Renal cortical epithelial cell (primary cell): ENCODE measurements around the gene STH. TPM values are rescaled to one million over a fixed set of nuclear protein-coding genes. Genes with fewer than 3 reads are reported as not detected.
"Not testable (repeated sequence)": the region's sequence is repeated elsewhere in the genome, so short reads cannot be mapped to it uniquely, and the experiment has no call there.

Experiments used
- DNase-seq: peaks from one replicate; pipeline ENCODE4 v3.0.0-alpha.2; 2011; ENCODE audit warnings: low read depth
- total RNA-seq: library from RNA; depleted of rRNA; stranded (reverse); fragments of >200 nt; gene quantifications from 2 replicates; pipeline ENCODE4 v1.2.3, GENCODE V29; 2014

Gene STH
- not detected in 2 replicates for total RNA-seq

GRCh38 chr17:45998987-45999899 lies at the start of gene STH:
Gene STH, plus strand, starts transcription at chr17:45999250. Its CDS starts 30 bp downstream, at chr17:45999280.
- DNase-seq: no peak

DNA sequence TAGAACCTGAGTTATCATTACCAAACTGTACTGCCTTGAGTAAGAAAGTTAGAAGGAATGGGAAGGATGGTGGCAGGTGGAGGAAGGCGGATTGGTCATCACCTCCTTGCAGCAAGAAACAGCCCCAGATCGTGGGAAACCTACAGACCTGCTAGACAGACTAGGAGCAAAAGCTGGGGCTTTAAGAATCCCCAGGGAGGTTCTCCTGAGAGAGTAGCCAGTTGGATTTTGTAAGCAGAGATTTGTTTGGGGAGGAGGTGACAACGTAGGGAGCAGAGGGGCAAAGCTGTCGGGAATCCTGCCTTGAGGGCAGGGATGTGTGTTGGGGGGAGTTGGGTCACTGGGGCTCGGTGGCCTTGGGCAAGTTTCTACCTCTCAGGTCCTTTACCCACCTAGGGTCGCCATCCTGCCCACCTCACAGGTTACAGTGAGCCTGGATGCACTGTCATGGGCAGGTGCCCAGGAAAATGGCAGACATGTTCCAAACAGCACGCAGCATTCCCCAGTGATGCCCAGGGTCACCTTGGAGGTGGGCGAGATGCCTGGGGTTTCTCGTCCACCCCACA lies 49.2 kb upstream of the STH start:
- no peak for DNase-seq

DNA sequence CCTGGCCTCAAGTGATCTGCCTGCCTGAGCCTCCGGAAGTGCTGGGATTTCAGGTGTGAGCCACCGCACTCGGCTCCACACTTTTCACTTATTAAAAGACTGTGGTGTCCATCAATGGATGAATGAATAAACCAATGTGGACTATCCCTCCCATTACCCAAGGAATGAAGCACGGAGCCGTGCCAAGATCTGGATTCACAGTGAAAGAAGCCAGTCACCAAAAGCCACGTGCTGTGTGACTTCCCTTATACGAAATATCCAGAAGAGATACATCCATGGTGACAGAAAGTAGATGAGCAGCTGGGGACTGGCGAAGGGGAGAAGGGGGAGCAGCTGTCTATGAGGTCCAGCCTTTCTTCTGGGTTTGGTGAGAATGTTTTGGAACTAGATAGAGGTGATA lies 48.2 kb upstream of the STH start:
- DNase-seq: no peak

- no peak for DNase-seq
These were observed 47.6 kb upstream of the STH start for GRCh38 chr17:45951403-45951802.

DNA sequence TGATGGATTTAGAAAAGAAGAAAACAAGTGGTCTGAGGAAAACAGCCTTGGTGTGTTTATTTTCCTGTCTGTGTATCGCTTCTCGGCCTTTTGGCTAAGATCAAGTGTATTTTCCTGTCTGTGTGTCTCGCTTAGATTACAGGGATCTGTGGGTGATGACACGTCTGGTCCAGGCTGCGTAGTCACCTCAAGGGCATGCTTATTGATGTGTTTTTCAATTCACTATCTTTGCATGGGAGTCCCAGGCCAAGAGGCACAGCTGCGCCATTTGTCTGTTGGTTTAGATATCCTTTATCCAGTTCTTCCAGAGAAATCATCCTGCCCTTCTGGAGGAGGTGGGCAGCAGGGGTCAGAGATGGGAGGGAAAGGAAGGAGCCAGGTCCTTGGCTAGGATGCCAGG lies 47.1 kb upstream of the STH start:
- DNase-seq: no peak

GRCh38 chr17:45952814-45953320 lies 46.2 kb upstream of the STH start:
- DNase-seq: no peak

DNA sequence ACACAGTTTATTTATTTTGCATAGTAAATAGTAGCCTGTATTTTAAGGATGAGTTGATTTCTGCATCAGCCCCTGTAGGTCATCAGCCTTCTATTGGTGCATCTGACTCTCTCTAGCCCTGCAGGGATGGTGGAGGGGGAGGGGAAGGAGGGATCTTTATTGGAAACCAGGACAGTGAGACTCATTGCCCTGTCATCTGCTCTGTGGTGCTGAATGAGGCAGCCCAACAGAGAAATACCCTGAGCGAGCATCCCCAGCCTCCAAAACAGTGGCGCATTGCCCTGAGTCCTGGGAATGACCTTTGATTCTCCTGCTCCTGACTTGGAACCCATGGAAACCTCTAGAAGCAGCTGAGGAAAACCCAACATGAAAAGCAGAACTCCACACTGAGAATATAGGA lies 45.5 kb upstream of the STH start:
- DNase-seq: no peak

DNA sequence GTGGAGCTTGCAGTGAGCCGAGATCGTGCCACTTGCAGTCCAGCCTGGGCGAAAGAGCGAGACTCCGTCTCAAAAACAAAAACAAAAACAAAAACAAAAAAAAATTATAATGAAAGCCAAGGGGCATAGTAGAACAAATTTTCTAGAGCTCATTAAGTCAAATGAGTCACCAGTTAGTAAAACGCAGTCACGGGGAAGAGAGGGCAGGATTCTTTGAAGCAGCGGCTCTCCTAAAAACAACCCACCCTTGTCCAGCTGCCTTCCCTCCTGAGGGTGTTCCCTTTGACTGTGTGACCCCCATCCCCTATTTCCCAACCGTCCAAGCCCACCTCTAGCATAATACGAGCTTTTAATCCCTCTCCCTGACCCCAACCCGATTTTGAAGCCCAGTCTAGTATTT lies 44.1 kb upstream of the STH start:
- peak; percentile 14 for DNase-seq

DNA sequence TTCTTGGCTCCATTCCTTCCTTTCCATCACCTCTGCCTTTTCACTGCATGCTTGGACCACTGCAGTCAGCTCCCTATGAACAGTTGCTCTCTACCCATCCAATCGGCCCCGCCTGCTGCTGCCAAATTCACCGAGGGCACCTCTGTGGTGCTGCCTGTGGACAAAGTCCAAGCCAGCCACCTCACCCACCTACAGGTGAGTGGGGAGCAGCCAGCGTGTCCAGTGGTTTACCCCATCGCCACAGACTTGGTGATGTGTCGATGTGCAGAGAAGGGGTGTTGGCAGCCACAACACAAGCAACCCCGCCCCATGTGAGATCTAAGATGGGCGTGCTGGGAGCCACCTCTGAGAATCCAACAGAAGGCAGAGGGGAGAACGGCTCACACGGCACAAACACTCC lies 43.7 kb upstream of the STH start:
- DNase-seq: no peak

DNA sequence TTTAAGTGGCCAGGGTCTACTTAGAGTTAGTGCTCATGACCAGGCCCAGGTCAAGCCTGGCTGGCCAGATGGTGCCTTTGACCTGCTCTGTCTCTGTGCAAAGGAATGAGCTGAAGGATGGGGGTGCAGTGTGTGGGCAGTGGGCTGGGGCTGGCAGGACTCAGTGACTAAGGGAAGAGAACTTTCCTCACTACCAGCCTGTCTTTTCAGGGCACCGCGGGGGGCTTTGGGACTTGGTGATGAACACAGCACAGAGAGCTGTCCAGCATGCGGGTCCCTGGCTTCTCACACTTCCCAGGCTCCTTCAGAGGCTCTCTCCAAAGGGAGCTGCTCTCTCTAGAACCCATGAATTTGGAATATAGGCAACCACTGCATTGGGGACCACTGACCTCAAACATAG lies 43.0 kb upstream of the STH start:
- DNase-seq: no peak

- not testable (repeated sequence) for DNase-seq
These were observed 42.3 kb upstream of the STH start for GRCh38 chr17:45956746-45957145.

- DNase-seq: no peak
These were observed 40.7 kb upstream of the STH start for GRCh38 chr17:45958307-45958706.

- DNase-seq: no peak
These were observed 39.9 kb upstream of the STH start for GRCh38 chr17:45958994-45959665.

GRCh38 chr17:45960311-45960710 lies 38.7 kb upstream of the STH start:
- DNase-seq: no peak

- DNase-seq: no peak
These were observed 37.8 kb upstream of the STH start for GRCh38 chr17:45961206-45961605.

DNA sequence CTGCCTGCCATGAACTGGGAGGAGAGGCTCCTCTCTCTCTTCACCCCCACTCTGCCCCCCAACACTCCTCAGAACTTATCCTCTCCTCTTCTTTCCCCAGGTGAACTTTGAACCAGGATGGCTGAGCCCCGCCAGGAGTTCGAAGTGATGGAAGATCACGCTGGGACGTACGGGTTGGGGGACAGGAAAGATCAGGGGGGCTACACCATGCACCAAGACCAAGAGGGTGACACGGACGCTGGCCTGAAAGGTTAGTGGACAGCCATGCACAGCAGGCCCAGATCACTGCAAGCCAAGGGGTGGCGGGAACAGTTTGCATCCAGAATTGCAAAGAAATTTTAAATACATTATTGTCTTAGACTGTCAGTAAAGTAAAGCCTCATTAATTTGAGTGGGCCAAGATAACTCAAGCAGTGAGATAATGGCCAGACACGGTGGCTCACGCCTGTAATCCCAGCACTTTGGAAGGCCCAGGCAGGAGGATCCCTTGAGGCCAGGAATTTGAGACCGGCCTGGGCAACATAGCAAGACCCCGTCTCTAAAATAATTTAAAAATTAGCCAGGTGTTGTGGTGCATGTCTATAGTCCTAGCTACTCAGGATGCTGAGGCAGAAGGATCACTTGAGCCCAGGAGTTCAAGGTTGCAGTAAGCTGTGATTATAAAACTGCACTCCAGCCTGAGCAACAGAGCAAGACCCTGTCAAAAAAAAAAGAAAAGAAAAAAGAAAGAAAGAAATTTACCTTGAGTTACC lies 36.7 kb upstream of the STH start:
- DNase-seq: no peak

- DNase-seq: no peak
These were observed 35.8 kb upstream of the STH start for GRCh38 chr17:45963283-45963682.

- no peak for DNase-seq
These were observed 35.2 kb upstream of the STH start for GRCh38 chr17:45963889-45964288.

- no peak for DNase-seq
These were observed 34.4 kb upstream of the STH start for GRCh38 chr17:45964634-45965033.

- no peak for DNase-seq
These were observed 33.2 kb upstream of the STH start for GRCh38 chr17:45965812-45966211.

- no peak for DNase-seq
These were observed 32.3 kb upstream of the STH start for GRCh38 chr17:45966606-45967280.
